GM20000 (cell line): ENCODE measurements around the gene LRRC7.

Experiments
- DNase-seq: peaks from one replicate; pipeline ENCODE4 v3.0.0; 2012; ENCODE audit warnings: low spot score
- CTCF ChIP-seq: IDR thresholded peaks from 2 replicates; pipeline ENCODE4 v1.5.1; 2012; ENCODE audit warnings: mild to moderate bottlenecking, control low read depth; ENCODE audit errors: extremely low read depth, missing control alignments

The LRRC7 gene

GRCh38 chr1:69852151-69852550 lies 284.4 kb downstream of the LRRC7 start:
- TF ChIP-seq CTCF = no peak
- no peak for DNase-seq

- no peak for TF ChIP-seq CTCF
- DNase-seq = no peak
Measured at GRCh38 chr1:69852706-69853105, 285.0 kb downstream of the LRRC7 start.

GRCh38 chr1:69858534-69858933 lies 290.8 kb downstream of the LRRC7 start:
- no peak for DNase-seq
- no peak for TF ChIP-seq CTCF

- DNase-seq = no peak
- TF ChIP-seq CTCF = no peak
Measured at GRCh38 chr1:69861641-69862040, 293.9 kb downstream of the LRRC7 start.

GRCh38 chr1:69862906-69863305 lies 295.2 kb downstream of the LRRC7 start:
- DNase-seq = no peak

GRCh38 chr1:69863704-69864103 lies 296.0 kb downstream of the LRRC7 start:
- no peak for TF ChIP-seq CTCF

More at GRCh38 chr1:69862906-69863305, 295.2 kb downstream of the LRRC7 start:
- no peak for TF ChIP-seq CTCF

GRCh38 chr1:69871412-69871811 lies 303.7 kb downstream of the LRRC7 start:
- no peak for DNase-seq
- TF ChIP-seq CTCF = no peak

More at GRCh38 chr1:69863704-69864103, 296.0 kb downstream of the LRRC7 start:
- no peak for DNase-seq
